Measurements from ENCODE around the gene CD160.
"Not testable (repeated sequence)": the region's sequence is repeated elsewhere in the genome, so short reads cannot be mapped to it uniquely, and the experiment has no call there.

The CD160 gene

GRCh38 chr1:145711213-145711651 lies 8.1 kb upstream of the CD160 start:
- no peak for TF ChIP-seq CTCF (IDR thresholded peaks at IDR 0.05; ENCODE audit: borderline replicate concordance, insufficient read depth, low read depth, low read length)
- no peak overlapping the region for H3K4me3 ChIP-seq (ENCODE audit: low read depth, low read length)

- TF ChIP-seq CTCF (IDR thresholded peaks at IDR 0.05; ENCODE audit: borderline replicate concordance, insufficient read depth, low read depth, low read length), result no peak
- no peak overlapping the region for H3K4me3 ChIP-seq (ENCODE audit: low read depth, low read length)
Observed at GRCh38 chr1:145714524-145715111, 4.7 kb upstream of the CD160 start.

GRCh38 chr1:145716641-145717345 lies 2.5 kb upstream of the CD160 start:
- TF ChIP-seq CTCF (IDR thresholded peaks at IDR 0.05; ENCODE audit: borderline replicate concordance, insufficient read depth, low read depth, low read length), result no peak
- no peak overlapping the region for H3K4me3 ChIP-seq (ENCODE audit: low read depth, low read length)

GRCh38 chr1:145717833-145718232 lies 1.5 kb upstream of the CD160 start:
- H3K4me3 ChIP-seq (ENCODE audit: low read depth, low read length), result no peak overlapping the region
- no peak for TF ChIP-seq CTCF (IDR thresholded peaks at IDR 0.05; ENCODE audit: borderline replicate concordance, insufficient read depth, low read depth, low read length)

GRCh38 chr1:145718465-145718864 lies 834 bp upstream of the CD160 start:
- H3K4me3 ChIP-seq (ENCODE audit: low read depth, low read length), result not testable (repeated sequence)

- no peak for TF ChIP-seq CTCF (IDR thresholded peaks at IDR 0.05; ENCODE audit: borderline replicate concordance, insufficient read depth, low read depth, low read length)
- no peak overlapping the region for H3K4me3 ChIP-seq (ENCODE audit: low read depth, low read length)
Observed at GRCh38 chr1:145720556-145720877, 1.2 kb downstream of the CD160 start.

- H3K4me3 ChIP-seq (ENCODE audit: low read depth, low read length), result peak overlapping the region; percentile 13
- TF ChIP-seq CTCF (IDR thresholded peaks at IDR 0.05; ENCODE audit: borderline replicate concordance, insufficient read depth, low read depth, low read length), result peak; percentile 90
Observed at GRCh38 chr1:145720878-145721671, 1.8 kb downstream of the CD160 start.

GRCh38 chr1:145726193-145726592 lies 6.9 kb downstream of the CD160 start:
- not testable (repeated sequence) for H3K4me3 ChIP-seq (ENCODE audit: low read depth, low read length)
